ENCODE data around the gene BCHE.

BCHE gene

GRCh38 chr3:165775824-165776223 lies 61.4 kb downstream of the BCHE start:
- POLR2A ChIA-PET = no interaction called here
- no peak for DNase-seq (ENCODE audit: extremely low spot score)
- no peak for TF ChIP-seq CTCF (IDR thresholded peaks at IDR 0.05; ENCODE audit: control extremely low read depth, extremely low read depth, low read depth, missing control alignments)
- CTCF ChIA-PET = no interaction called here

GRCh38 chr3:165770781-165771180 lies 66.4 kb downstream of the BCHE start:
- CTCF ChIA-PET = no interaction called here
- no peak for DNase-seq (ENCODE audit: extremely low spot score)
- TF ChIP-seq CTCF (IDR thresholded peaks at IDR 0.05; ENCODE audit: control extremely low read depth, extremely low read depth, low read depth, missing control alignments) = no peak
- POLR2A ChIA-PET = no interaction called here

GRCh38 chr3:165768680-165769079 lies 68.5 kb downstream of the BCHE start:
- ChIA-PET POLR2A (no interaction called here), CTCF (no interaction called here)
- DNase-seq (ENCODE audit: extremely low spot score) = no peak
- TF ChIP-seq CTCF (IDR thresholded peaks at IDR 0.05; ENCODE audit: control extremely low read depth, extremely low read depth, low read depth, missing control alignments) = no peak

- no peak for DNase-seq (ENCODE audit: extremely low spot score)
- no peak for TF ChIP-seq CTCF (IDR thresholded peaks at IDR 0.05; ENCODE audit: control extremely low read depth, extremely low read depth, low read depth, missing control alignments)
- CTCF ChIA-PET = no interaction called here
- POLR2A ChIA-PET = no interaction called here
Observed at GRCh38 chr3:165759041-165759440, 78.2 kb downstream of the BCHE start.

GRCh38 chr3:165755571-165755970 lies 81.7 kb downstream of the BCHE start:
- ChIA-PET POLR2A (no interaction called here), CTCF (no interaction called here)
- no peak for TF ChIP-seq CTCF (IDR thresholded peaks at IDR 0.05; ENCODE audit: control extremely low read depth, extremely low read depth, low read depth, missing control alignments)
- DNase-seq (ENCODE audit: extremely low spot score) = no peak

- DNase-seq (ENCODE audit: extremely low spot score) = no peak
- no peak for TF ChIP-seq CTCF (IDR thresholded peaks at IDR 0.05; ENCODE audit: control extremely low read depth, extremely low read depth, low read depth, missing control alignments)
- POLR2A ChIA-PET = no interaction called here
- CTCF ChIA-PET = no interaction called here
Observed at GRCh38 chr3:165754219-165755007, 82.8 kb downstream of the BCHE start.

All from GM10248 (cell line).